GM12872 (cell line): Measurements from ENCODE around the gene PTPN21.

ENCODE experiments used
- TF ChIP-seq, protein P1 (sequence below): IDR thresholded peaks from 3 replicates; pipeline ENCODE4 v1.5.1; 2011; ENCODE audit warnings: low read depth, mild to moderate bottlenecking, low read length, moderate library complexity; ENCODE audit not compliant: insufficient read depth

Gene PTPN21

DNA sequence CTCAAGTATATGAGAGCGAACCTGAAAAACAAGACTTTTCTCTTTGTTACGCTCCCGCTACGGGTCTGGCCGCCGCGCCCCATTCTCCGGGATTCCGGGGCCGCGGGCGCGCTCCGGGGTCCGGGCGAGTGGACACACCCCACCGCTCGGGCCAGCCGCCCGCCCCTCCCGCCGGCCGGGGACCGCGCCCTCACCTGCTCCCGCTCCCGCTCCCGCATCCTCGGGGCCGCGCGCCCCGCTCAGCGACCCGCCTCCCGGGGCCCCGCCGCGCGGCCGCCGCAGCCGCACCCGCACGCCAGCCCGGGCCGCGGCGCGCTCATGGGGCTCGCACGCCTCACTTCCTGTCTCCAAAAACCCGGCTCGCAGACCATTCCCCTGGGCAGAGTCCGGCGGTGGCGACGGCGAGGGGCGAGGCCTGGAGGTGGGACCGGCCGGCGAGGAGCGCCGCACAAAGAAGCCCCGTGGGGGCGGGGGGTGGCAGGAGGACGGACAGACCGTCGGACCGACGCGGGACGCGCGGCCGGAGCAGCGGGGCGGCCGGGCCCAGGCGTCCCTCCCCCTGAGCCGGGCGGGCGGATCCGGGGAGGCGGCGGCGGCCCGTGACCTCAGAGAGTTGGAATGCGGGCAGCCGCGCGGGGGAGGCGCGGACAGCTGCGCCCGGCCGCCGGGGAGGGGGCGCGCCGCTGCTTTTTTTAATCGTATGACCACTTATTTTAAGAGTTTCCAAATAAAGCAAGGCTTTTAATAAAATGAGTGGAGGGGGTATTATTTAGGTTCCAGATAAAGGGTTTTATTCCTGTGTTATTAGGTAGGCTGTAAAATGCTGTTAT lies at the start of gene PTPN21:
Gene PTPN21, minus strand, starts transcription at position 551 of the 830 bp plus-strand sequence. CDS start 4,590 bp downstream, outside the sequence.
- TF ChIP-seq, protein P1, sequence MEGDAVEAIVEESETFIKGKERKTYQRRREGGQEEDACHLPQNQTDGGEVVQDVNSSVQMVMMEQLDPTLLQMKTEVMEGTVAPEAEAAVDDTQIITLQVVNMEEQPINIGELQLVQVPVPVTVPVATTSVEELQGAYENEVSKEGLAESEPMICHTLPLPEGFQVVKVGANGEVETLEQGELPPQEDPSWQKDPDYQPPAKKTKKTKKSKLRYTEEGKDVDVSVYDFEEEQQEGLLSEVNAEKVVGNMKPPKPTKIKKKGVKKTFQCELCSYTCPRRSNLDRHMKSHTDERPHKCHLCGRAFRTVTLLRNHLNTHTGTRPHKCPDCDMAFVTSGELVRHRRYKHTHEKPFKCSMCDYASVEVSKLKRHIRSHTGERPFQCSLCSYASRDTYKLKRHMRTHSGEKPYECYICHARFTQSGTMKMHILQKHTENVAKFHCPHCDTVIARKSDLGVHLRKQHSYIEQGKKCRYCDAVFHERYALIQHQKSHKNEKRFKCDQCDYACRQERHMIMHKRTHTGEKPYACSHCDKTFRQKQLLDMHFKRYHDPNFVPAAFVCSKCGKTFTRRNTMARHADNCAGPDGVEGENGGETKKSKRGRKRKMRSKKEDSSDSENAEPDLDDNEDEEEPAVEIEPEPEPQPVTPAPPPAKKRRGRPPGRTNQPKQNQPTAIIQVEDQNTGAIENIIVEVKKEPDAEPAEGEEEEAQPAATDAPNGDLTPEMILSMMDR: no peak

DNA sequence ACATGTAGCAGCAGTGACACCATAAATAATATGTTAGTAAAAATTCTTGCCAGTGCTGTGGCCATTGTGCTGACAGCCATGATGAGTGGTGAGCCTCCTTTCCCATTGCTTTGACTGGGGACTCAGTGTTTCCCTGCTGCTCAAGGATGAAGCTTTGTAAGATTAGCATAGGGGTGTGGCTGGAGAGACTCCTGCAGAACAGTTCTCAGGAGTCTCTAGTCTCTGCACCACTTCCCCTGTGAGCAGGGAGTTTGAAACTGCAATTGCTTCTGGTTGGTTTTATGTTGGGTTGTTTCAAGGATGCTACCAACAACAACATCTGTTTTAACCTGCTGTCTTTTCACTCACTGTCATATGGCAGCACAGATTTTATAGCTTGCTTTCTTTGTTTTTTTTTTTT lies 49.4 kb upstream of the PTPN21 start:
- TF ChIP-seq, protein P1: no peak

DNA sequence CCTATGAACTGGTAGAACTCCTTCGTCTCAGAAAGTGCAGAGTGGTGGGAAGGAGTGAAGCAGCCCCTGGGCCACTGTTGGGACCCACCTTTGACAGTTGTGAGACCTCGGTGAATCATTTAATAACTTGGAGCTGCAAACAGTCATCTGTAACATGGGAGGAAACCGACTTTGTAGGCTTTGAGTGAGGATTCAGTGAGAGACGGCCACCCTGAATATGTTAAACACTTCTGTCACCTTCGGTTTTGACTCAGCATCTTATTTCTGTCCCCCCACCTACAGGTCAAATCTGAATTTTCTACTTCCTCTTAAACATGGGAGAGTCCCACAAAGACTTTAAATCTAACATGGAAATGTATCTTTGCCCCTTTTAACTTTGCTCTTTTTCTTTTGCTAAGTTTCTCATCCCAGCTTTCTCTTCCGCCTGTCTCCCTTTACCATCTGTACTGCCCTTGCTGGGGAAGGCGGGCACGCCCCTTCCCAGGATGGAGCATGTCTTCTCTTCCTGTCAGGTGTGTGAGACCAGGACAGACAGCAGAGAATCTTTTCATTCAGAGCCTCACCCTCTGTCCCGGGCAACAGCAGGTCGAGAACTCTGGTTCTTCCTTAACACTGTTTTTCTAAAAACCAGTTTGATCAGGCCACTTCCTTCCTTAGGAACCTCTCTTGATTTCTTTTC lies 45.1 kb upstream of the PTPN21 start:
- TF ChIP-seq, protein P1: no peak

DNA sequence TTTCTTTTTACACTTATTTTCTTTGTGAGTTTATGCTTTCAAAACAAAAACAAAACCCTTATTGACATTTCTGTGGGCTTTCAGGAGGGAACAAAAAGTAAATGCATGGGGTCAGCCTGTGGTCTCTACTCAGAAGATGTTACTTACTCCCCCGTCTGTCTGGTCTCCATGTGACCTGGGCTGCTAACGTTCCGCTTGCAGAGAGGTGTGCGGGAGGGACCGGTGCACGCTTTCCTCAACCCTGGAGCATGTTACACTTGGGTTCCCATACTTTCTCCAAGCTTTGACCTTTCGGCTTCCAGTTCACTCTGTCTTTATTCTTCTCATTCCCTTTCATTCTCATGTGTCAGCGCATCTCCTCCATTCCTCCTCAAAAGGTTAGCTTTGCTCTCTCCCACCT lies 44.5 kb upstream of the PTPN21 start:
- TF ChIP-seq, protein P1: no peak

DNA sequence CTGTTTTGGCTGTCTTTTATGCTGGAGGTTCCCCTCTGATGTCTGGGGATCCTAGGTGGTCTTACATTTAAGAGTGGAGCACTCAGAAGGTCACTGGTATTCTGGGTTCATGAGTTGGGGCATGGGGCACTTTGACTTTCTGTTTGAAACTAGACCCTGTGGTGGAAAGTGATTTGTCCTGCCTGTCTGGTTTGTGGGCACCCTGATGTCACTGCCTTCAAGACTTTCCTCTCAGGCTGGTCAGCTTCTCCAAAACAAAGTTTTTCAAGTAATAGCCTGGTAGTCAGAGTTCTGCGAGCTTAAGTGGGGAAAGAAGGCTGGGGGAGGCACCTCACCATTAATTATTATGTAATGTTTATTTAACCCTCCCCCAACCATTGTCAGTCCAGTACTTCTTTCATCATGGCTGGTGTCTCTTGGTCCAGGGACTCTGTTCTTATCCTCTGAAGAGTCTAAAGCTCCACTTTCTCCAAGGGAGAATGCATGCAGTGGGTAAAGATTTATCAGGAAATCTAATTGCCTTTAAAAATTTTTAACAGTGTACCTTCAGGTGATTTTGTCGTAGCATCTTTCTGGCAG lies 43.4 kb upstream of the PTPN21 start:
- TF ChIP-seq, protein P1: no peak

DNA sequence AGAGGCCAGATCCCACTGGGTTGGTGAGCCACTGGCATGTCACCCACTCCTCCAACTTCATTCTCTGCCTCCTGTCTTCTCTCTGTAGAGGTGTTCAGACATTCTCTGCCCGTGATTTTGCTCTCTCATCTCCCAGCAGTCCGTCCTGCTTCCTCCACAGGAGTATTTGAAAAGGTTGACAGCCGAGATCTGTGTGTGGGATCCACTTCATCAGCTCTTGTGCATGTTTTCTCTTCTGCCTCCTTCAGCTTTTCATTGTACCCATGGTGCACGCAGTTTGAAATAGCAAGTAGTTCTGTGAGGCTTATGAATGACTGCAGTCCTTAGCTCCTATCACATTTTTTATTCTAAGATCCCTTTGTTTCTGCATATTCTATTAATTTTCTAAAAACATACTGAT lies 42.8 kb upstream of the PTPN21 start:
- TF ChIP-seq, protein P1: no peak

DNA sequence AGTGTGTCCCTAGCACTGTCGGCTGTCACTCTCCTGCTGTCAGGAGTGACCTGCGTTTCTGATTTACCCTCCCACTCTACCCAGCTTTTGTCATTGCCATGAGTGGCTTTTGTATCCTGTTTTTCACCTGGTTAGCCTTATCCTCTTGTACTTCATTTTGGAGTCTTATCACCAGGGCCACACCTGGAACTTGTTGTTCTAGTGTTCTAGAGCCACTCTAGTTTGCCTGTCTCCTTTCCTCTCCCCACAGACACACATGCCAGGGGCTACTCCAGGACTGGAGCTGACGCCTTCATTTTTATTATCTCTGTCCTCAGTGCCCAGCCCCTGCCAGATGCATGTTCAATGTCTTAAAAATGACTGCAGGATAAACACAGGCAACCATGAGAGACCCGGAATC lies 42.2 kb upstream of the PTPN21 start:
- TF ChIP-seq, protein P1: no peak
